GM19238 (cell line): ENCODE measurements around the gene NR1H3.
A peak's percentile ranks its signal among the peaks of the same experiment; 100 is the strongest.

ENCODE experiments used
- DNase-seq: peaks from one replicate; pipeline ENCODE4 v3.0.0; 2011; ENCODE audit warnings: low spot score; ENCODE audit not compliant: insufficient read length

The NR1H3 gene

DNA sequence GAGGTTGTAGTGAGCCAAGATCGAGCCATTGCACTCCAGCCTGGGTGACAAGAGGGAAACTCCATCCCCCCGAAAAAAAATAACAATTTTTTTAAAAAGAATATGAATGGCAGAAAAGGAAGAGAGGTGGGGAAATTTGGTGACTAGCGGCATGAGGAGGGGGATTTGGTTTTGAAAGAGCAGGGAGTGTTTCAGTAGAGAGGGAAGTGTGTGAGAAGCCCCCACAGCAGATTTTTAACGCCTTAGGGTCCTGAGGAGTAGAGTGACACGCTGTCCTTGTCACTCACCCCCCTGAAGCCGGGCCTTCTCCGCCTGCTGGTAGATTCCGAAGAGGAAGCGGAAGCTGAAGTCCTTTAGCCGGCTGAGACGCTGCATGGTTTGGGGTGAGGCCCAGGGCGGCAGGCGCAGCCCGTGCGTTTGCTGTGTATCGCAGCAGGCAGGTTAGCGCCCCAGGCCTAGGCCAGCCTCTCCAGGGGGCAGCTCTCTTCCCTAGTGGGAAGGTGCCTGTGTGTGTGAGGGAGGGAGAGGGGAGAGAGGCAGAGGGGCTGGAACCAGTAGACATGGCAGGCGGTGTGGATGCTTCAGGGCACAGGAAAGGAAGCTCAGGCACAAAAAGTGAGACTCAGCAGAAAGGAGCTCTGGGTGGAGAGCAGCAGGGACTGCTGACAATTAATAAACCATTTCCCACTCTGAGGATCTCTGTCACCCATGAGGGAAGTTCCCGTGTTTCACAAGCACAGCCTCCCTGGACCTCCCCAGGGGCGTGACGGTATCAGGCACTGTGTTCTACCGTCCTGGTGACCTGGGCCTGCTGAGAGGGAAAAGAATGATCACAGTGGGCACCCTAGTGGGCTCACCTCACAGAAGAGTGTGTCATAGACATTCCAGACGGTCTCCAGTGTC lies 13.1 kb upstream of the NR1H3 start:
- no peak for DNase-seq

DNA sequence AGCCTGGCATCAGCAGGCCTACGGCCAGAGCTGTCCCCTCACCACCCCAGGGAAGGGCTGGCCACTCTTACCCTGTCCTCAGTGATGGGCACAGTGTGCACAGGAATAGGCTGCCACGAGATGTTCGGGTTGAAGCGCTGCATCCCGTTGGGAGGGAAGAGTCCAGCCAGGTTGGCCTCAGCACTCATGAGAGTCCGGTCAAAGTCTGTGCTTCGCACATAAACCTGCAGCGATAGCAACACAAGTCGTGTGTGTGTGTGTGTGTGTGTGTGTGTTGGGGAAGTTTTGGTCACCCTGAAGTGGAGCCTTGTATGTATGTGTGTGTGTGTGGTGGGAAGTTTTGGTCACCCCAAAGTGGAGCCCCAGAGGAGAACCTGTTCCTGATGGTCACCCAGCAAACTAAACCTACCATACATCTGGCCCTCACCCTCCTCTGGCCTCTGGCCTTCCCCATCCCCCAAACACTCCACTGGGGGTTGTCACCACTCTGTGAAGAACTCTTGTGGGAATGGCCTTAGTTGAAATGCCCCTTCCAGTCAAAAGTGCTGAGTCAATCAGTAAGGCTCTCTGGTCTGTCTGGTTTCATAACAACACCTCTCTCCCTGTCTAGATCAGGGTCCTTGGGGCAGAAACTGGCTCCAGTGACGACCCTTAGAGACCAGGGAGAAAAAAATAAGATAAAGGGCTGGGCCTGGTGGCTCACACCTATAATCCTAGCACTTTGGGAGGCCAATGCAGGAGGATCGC lies 12.0 kb upstream of the NR1H3 start:
- no peak for DNase-seq

DNA sequence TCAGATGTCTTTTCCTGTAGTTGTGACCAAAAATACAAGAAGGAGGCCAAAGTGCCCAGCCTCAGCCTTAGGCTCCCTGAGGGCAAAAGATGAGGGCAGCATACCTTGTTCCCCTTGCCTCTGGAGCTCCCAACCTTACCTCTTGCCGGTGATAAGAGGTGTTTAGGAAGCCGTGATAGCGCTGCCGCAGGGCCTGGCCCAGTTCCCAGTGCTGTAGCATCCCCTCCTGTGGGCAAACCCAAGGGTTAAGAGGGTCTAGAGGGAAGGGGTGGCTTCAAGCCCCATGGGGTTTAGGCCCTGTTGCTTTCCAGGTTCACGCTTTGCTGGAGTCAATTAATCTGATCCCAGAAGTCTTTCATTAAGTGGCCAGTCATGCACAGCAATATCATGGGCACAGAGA lies 10.3 kb upstream of the NR1H3 start:
- DNase-seq, result no peak

DNA sequence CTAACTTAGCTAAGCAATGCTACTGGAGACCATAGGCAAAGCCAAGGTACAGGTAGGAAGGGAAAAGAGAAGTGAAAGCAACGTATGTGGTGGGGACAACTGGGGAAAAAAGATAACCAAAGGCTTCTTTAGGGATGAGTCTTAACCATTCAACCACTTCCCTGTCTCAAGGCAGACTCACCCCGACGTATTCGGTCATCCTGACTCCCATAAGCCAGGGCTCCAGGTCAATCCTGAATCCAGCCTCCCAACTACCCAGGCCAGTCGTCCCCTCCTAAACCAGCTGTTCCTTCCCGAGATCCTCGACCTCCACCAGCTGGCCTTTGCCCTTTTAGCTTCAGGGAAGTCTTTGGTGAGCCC lies 9.5 kb upstream of the NR1H3 start:
- no peak for DNase-seq

DNA sequence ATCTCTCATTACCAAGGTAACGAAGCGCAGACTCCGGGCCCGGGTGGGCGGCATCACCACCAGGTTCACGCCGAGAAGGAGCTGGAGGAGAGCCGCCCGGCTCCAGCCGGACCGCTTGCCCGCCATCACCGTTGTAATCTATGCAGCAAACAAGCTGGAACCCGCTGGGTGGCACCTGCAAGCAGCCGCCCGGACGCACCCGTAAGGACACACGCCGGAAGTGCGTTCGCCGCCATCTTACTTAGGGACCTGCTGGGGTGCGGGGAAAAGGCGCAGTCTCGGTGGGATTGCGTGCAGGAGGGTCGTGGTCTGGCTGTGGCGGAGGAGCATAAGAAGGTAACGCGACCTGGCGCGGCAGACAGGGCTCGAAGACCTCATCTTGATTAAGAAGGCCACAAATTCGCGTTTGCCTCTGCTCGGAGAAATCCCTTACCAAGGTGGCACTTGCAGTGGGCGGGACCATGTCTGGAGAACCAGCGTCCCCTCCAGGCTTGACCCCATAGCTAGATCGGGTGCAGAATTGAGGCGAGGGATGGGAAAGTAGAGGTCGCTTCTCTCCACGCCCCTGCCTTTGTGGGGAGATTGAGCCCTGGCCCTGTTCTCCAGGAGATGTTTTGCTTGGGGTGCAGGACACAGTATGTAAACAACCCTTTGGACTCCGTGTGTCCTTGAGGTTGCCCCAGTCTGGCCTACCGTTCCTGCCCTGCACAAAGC lies 9.0 kb upstream of the NR1H3 start, which contains the start of gene ACP2:
Gene ACP2 (minus strand): TSS at position 151 of the 714 bp plus-strand sequence. CDS start 25 bp downstream, at position 126.
- peak; percentile 72 for DNase-seq

DNA sequence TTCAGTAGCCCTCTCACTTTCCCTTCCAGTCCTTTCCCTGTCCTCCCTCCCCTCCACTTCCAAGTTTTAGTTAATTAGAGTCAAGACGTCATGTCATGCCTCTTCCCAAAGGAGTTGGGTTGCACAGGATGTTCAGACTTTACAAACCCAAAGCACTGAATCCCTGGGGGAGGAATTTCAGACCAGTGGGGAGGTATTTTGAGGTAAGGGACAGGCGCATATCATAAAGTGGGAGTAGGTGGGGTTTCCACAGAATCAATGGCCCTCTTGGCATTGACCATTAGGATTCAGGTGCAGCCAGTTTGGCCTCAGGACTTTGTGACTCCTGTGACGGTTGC lies 8.4 kb upstream of the NR1H3 start:
- DNase-seq, result no peak

DNA sequence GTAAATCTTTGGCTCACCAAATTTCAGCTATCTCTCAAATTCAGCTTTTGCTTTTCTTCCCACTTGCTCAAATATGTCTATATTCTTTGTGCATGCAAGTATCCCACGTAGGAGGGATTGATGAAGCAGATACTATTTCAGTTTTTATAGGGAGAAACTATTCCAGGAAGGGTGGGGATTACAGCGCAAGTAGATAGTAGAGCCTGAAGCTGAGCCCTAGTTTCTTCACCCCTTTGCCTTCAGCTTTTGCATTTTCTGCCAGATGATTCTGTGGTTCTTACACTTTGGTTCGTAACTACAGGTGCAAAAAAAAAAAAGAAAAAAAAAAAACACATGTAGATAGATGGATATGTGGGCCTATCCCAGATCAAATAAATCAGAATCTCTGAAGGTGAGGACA lies 6.0 kb upstream of the NR1H3 start:
- no peak for DNase-seq

DNA sequence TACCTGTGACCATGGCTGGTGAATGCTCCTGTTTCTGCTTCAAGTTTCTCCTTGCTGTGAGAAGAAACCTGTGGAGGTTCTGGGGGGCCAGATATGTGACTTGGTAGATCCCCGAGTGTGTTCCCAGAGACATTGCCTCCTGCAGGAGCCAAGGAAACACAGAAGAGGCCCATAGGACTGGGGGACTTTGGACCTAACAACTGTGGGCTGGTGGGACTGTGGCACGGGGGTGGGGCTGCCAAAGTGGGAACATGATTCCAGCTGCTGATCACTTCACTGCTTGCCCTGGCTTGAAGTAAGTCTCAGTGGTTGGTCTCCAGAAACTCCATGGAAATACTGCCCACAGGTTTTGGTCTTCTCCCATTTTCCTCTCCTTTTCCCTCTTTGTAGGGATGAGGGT lies 4.1 kb upstream of the NR1H3 start:
- DNase-seq, result no peak

DNA sequence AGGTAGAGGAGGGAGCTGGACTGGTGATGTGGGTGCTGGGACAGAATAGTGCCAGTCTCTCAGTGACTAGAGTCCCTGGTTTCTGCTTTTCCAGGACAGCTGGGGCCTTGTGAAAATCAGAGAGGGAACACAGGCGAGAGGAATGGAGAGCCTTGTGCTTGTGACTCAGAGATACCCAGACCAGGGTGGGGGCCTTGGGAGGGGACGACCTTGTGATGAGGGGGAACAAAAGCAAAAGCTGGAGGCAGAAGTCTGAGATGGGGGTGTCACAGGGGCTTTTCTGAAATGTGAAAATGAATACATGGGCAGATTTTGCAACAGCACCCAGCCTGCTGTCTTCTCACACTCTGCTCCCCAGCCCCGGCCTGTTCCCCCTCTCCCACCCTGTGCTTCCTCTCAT lies 3.4 kb upstream of the NR1H3 start:
- DNase-seq, result no peak

DNA sequence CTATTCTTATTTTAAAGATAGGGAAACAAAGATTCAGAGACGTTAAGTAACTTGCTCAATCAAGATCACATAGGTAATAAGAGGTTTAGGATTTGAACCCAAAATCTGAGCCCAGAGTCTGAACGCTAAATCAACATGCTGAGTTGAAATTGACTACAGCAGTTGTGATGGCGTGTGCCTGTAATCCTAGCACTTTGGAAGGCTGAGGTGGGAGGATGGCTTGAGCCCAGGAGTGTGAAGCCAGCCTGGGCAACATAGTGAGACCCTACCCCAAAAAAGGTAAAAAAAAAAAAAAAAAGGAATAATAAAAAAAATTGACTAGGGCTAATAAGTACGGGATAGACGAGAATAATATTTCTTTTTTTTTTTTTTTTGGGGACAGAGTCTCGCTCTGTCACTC lies 1.4 kb upstream of the NR1H3 start:
- DNase-seq, result no peak

DNA sequence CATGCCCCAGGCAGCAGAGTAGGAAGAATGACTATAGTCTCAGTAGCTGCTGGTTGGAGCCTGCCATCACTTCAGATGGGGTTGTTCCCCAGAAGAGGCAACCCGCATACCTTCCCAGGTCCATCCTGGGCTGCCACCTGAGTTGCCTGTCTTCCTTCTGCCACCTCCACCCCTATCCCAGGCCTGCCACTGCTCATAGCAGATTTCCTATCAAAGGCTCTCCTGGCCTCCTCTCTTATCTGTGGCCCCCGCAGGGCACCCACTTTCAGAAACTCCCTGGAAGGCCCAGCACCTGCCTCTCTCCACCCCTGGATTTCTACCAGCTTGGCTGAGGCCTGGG lies 649 bp upstream of the NR1H3 start:
- no peak for DNase-seq

DNA sequence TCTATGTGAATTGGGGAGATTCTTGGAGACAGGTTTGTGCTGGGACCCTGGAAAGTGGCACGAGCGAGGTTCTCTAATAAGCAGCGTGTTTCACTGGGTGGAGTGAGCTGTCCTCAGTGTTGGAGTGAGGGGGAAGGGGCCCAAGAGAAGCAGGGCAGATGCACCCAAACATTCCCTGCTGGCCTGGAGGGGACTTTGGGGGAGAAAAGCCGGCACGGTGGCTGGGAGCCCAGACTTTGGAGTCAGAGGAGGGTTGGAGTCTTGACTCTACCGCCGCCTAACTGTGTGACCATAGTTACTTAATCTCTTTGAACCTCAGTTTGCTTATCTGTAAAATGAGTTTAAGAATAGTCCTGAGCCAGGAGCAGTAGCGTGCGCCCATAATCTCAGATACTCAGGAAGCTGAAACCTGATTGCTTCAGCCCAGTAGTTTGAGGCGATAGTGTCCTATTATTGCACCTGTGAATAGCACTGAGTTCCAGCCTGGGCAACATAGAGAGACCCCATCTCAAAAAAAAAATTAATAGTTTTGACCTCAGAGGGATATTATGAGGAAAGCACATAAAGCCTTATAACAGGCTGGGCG lies 614 bp downstream of the NR1H3 start:
- DNase-seq, result no peak

DNA sequence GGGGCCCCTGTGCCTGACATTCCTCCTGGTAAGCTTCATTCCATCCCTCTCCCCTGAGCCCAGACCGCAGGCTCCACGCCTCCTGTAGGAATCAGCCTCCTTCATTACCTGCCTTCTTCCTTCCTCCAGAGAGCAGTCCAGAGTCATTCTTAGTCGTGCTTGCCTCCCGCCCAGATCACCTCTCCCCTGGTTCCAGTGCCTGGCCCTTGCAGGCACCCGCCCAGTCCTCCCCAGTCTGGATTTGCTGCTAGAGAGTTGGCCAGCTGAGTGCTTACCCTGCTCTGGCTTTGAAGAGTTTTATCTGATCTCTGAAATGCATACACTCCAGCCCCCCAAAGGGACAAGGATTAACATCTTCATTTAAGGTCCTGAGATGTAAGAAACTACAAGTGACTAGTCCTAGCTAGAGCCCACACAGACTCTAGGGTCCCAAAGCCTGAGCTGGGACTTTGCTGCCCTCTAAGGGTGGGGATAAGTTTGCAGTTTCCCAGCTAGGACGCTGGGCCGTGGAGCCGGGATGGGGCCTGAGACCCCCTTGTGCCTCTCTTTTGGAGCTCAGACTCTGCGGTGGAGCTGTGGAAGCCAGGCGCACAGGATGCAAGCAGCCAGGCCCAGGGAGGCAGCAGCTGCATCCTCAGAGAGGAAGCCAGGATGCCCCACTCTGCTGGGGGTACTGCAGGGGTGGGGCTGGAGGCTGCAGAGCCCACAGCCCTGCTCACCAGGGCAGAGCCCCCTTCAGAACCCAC lies 1.6 kb downstream of the NR1H3 start:
- no peak for DNase-seq

DNA sequence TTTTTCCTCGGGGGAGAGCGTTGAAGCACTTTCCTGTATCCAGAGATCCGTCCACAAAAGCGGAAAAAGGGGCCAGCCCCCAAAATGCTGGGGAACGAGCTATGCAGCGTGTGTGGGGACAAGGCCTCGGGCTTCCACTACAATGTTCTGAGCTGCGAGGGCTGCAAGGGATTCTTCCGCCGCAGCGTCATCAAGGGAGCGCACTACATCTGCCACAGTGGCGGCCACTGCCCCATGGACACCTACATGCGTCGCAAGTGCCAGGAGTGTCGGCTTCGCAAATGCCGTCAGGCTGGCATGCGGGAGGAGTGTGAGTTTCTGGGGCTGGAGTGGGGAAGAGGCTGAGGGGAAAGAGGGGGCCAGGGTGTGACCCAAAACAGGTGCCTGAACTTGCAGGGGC lies 2.6 kb downstream of the NR1H3 start:
- no peak for DNase-seq

DNA sequence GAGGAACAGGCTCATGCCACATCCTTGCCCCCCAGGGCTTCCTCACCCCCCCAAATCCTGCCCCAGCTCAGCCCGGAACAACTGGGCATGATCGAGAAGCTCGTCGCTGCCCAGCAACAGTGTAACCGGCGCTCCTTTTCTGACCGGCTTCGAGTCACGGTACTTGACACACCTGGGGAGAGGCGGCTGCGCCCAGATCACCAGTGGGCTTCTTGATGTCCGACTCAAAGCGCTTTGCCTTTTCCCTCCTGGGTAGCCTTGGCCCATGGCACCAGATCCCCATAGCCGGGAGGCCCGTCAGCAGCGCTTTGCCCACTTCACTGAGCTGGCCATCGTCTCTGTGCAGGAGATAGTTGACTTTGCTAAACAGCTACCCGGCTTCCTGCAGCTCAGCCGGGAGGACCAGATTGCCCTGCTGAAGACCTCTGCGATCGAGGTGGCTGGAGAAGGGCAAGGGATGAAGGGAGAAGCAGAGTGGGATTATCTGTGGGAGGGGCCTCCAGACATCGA lies 3.5 kb downstream of the NR1H3 start:
- no peak for DNase-seq

DNA sequence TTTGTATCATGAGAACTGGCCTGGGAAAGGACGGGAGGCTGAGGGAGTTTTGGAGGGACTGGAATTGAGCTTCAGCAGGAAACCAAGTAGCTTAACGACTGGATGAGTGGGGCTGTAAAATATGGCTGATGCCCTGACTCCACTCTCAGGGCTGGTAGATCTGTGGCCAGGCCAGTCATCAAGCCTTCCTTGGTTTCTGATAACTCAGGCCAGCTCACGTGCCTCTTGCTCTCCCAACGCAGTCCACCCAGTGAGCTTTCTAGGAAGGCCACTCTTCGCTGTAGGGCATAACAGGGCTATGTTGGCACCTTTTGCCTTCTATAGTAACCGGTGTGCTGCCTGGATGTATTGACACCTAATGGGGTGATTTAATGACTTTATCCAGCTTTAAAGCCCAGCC lies 6.3 kb downstream of the NR1H3 start:
- DNase-seq, result no peak

DNA sequence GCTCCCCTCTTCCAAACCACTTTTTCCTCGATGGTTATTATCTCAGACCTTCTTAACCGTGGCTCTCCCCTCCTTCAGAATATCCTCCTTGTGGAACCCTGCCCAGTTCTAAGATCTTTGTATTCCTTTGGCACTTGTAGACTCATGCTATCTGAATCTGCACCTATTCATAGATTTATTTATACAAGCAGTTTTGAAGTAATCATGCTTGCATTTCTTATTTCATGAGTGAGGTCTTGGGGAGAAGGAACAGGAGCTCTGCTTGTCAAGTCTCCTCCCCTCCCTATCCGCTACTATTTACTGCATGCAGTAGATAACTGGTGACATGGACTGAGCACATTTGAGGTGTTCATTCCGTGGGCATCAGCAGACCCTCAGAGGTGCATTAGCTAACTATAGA lies 6.7 kb downstream of the NR1H3 start:
- DNase-seq, result no peak

DNA sequence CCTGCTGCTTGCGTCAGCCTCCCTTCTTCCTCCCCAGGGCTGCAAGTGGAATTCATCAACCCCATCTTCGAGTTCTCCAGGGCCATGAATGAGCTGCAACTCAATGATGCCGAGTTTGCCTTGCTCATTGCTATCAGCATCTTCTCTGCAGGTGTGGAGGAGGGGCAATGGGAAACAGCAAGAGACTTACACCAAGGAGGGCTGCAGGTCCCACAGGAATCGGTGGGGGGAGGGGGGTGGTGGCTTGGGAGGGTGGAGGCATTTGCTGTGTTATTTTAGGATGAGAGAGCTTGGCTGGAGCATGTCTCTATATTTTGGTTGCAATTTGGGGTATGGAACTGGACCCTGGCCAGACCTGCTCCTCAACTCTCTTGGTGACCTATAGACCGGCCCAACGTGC lies 10.1 kb downstream of the NR1H3 start:
- DNase-seq, result no peak

DNA sequence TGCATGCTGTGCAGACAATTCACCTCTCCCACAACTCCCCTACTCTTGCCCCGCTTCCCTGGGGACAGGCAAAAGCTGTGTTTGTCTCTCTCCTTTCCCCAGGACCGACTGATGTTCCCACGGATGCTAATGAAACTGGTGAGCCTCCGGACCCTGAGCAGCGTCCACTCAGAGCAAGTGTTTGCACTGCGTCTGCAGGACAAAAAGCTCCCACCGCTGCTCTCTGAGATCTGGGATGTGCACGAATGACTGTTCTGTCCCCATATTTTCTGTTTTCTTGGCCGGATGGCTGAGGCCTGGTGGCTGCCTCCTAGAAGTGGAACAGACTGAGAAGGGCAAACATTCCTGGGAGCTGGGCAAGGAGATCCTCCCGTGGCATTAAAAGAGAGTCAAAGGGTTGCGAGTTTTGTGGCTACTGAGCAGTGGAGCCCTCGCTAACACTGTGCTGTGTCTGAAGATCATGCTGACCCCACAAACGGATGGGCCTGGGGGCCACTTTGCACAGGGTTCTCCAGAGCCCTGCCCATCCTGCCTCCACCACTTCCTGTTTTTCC lies 10.7 kb downstream of the NR1H3 start:
- DNase-seq, result no peak

DNA sequence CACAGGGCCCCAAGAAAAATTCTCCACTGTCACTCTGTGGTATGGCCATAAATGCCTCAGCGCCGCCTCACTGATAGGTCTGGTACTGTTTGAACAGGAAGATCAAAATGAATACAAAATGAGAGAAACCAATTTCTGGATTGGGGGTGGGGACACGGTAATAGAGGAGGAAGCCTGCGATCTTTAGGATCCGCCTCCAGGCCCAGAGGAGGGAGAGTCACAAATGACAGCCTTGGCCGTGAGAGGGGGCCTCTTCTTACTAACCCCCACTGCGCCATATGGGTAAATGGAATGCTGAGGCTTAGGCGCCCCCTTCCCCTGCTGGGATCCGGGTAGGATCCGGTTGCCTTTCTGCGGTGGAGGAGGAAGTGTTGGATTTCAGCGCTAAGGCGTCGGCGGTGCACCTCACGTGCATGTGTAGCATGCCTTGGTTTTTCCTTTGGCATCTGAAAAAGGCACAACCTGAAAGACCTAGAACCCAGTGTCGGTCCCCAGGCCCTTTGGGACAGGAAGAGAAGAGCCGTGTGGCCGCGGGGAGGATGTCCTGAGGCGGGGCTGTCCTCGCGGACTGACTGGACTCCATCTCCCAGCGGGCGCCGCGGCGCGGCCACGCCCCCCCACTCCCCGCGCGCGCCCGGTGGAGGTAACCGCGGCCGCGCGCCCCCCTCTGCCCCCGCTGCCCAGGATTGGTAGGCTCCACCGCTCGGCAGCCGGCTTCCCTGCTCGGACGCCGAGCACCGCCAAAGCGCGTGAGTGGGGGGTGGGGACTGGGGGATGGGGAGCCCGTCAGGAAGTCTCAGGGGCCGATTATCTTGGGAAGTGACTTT lies 11.4 kb downstream of the NR1H3 start:
- DNase-seq, result peak; percentile 85
